Mesendoderm (in vitro differentiated cells): ENCODE results near the gene SLC25A34.

Experiments used
- DNase-seq: peaks from one replicate; pipeline ENCODE4 v3.0.0; 2013
- H2AK5ac ChIP-seq: 2 replicates; pipeline ENCODE4 v1.6.1; 2013; ENCODE audit warnings: low read length, inconsistent platforms
- H2BK120ac ChIP-seq: 2 replicates; pipeline ENCODE4 v1.6.1; 2013; ENCODE audit warnings: low read depth, mild to moderate bottlenecking, low read length, moderate library complexity, mixed read lengths
- H2BK15ac ChIP-seq: replicated peaks from 2 replicates; pipeline ENCODE4 v1.6.1; 2013; ENCODE audit warnings: low read depth, mild to moderate bottlenecking, moderate library complexity
- H2BK5ac ChIP-seq: 2 replicates; pipeline ENCODE4 v1.6.1; 2013; ENCODE audit warnings: low read length, inconsistent platforms
- H3K18ac ChIP-seq: 2 replicates; pipeline ENCODE4 v1.6.1; 2013; ENCODE audit warnings: mild to moderate bottlenecking, low read length, mixed read lengths
- H3K23ac ChIP-seq: one replicate; pipeline ENCODE4 v1.6.1; 2013; ENCODE audit warnings: low read length
- H3K27ac ChIP-seq: 2 replicates; pipeline ENCODE4 v1.5.1; 2013; ENCODE audit warnings: low read depth, mild to moderate bottlenecking, inconsistent platforms, low read length, moderate library complexity
- H3K27me3 ChIP-seq: 2 replicates; pipeline ENCODE4 v1.6.1; 2013; ENCODE audit warnings: low read length, control low read depth, mild to moderate bottlenecking, inconsistent platforms; ENCODE audit not compliant: insufficient read depth, poor library complexity
- H3K36me3 ChIP-seq: 2 replicates; pipeline ENCODE4 v1.6.1; 2013; ENCODE audit warnings: low read length, inconsistent platforms; ENCODE audit not compliant: control insufficient read depth, insufficient read depth
- H3K4ac ChIP-seq: one replicate; pipeline ENCODE4 v1.6.1; 2013; ENCODE audit warnings: low read depth, mild to moderate bottlenecking, low read length, moderate library complexity
- H3K4me1 ChIP-seq: 2 replicates; pipeline ENCODE4 v1.6.1; 2013; ENCODE audit warnings: low read depth, low read length, inconsistent platforms; ENCODE audit not compliant: control insufficient read depth
- H3K4me2 ChIP-seq: 2 replicates; pipeline ENCODE4 v1.6.1; 2013; ENCODE audit warnings: low read length
- H3K4me3 ChIP-seq: 2 replicates; pipeline ENCODE4 v1.5.1; 2013; ENCODE audit warnings: mild to moderate bottlenecking, low read length
- H3K56ac ChIP-seq: one replicate; pipeline ENCODE4 v1.6.1; 2013; ENCODE audit warnings: low read length
- H3K79me1 ChIP-seq: 2 replicates; pipeline ENCODE4 v1.6.1; 2013; ENCODE audit warnings: low read length, inconsistent platforms
- H3K79me2 ChIP-seq: 2 replicates; pipeline ENCODE4 v1.6.1; 2013; ENCODE audit warnings: mild to moderate bottlenecking, low read length; ENCODE audit not compliant: control insufficient read depth, insufficient read depth
- H3K9ac ChIP-seq: 2 replicates; pipeline ENCODE4 v1.6.1; 2013; ENCODE audit warnings: low read length, inconsistent platforms
- H4K5ac ChIP-seq: one replicate; pipeline ENCODE4 v1.6.1; 2013; ENCODE audit warnings: low read length
- H4K8ac ChIP-seq: one replicate; pipeline ENCODE4 v1.6.1; 2013; ENCODE audit warnings: low read depth, mild to moderate bottlenecking, control low read depth, low read length, moderate library complexity
- WGBS: extraction: QIAGEN DNeasy Blood & Tissue Kit; methylation state at CpG from one replicate; pipeline ENCODE4 v1.1.7; 2013; ENCODE audit warnings: low lambda C conversion rate, missing lambda C conversion rate; ENCODE audit not compliant: insufficient coverage; ENCODE audit errors: extremely low coverage; 5-methylcytosine and 5-hydroxymethylcytosine counted together

Gene SLC25A34

DNA sequence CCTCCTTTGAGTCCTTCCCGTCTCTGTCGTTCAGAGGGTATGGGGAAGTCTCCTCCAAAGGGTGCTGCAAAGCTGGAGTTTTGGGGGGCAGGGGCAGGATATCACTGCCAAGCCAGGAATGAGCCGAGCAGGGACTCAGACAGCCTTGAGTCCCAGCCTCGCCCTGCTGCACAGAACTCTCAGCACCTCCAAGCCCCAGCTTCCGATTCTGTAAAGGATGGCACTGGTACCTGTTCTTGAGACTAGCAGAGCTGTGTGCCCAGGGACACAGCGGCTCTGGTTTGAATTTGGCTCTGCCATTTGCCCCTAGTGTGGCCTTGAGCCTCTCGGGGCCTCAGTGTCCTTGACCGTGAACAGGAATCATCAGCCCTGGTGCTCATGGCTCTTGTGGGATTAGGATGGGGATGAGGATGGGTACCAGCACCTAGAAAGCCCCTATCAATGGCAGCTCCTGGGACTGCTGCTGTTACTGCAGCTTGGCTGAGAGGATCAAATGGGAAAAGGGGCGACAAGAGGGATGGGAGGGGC is 21.0 kb downstream of the SLC25A34 start:
- no CpG with 5 or more reads among the region's 9 CpGs for WGBS
- DNase-seq = no peak
- H3K27me3 ChIP-seq = no peaks in the 10 kb centered on the region

DNA sequence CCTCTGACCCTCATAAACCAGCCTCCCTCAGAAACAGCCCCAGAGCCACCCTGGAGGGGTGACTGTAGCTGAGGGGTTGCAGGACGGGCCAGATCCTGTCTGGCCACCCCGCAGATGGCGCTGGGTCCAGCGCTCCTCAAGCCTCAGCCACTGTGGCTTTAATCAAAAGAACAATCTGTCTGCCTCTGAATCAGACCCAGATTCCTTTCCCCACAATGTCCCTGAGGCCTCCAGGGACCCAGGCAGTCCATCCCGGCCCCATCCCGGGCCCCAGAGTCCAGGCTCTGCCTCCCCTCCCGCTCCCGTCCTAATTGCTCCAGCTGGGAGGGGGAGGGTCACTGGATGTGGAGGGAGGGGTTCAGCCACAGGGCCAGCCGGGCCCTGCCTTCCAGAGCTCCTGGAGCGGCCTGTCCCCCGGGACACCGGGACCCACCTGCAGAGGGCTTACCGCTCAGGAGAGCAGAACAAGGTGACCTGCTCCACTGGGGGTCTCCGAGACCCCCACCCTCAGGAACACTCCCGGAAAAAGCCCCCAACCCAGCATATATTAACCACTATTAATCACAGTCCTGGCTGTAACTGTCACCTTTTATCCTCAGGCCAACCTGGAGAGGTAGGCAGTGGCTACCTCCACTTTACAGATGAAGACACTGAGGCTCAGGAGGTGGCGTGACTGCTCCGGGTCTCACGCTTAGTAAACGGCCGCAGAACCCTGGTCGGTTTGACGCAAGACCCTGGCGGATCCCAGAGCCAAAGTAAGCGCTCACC is 21.7 kb downstream of the SLC25A34 start:
- Histone ChIP-seq H3K27ac (no peak overlapping the region), H3K18ac (peak overlapping the region; percentile 98), H3K9ac (peak overlapping the region; percentile 79), H3K56ac (peak overlapping the region; percentile 80), H3K4me1 (peaks cover 10% of the 10 kb centered on the region), H4K5ac (no peak overlapping the region), H3K27me3 (no peaks in the 10 kb centered on the region), H3K79me1 (peaks cover 9% of the 10 kb centered on the region), H2BK15ac (peak overlapping the region; percentile 76), H3K36me3 (no peaks in the 10 kb centered on the region), H3K4ac (peak overlapping the region; percentile 1), H2AK5ac (no peak overlapping the region), H4K8ac (no peak overlapping the region), H3K79me2 (peaks cover 31% of the 10 kb centered on the region), H2BK5ac (no peak overlapping the region), H3K4me2 (peak overlapping the region; percentile 70), H2BK120ac (no peak overlapping the region), H3K4me3 (peak overlapping the region; percentile 51), H3K23ac (no peak overlapping the region)
- no CpG with 5 or more reads among the region's 24 CpGs for WGBS
- DNase-seq = peak; percentile 81

More for the DNA sequence above, 21.0 kb downstream of the SLC25A34 start:
- H4K8ac ChIP-seq = no peak overlapping the region
- H3K9ac ChIP-seq = no peak overlapping the region
- peaks cover 7% of the 10 kb centered on the region for H3K79me1 ChIP-seq
- peaks cover 26% of the 10 kb centered on the region for H3K79me2 ChIP-seq
- no peak overlapping the region for H2BK15ac ChIP-seq
- H2BK120ac ChIP-seq = no peak overlapping the region
- no peak overlapping the region for H3K18ac ChIP-seq
- H3K23ac ChIP-seq = peak overlapping the region; percentile 7
- H3K4me2 ChIP-seq = no peak overlapping the region
- H3K4ac ChIP-seq = no peak overlapping the region
- H4K5ac ChIP-seq = no peak overlapping the region
- H2BK5ac ChIP-seq = no peak overlapping the region
- no peak overlapping the region for H3K4me3 ChIP-seq
- no peaks in the 10 kb centered on the region for H3K36me3 ChIP-seq
- H3K4me1 ChIP-seq = peaks cover 10% of the 10 kb centered on the region
- no peak overlapping the region for H2AK5ac ChIP-seq
- H3K27ac ChIP-seq = no peak overlapping the region
- H3K56ac ChIP-seq = peak overlapping the region; percentile 80

GRCh38 chr1:15758343-15758931 is 22.4 kb downstream of the SLC25A34 start, which contains the start of gene FBLIM1:
Gene FBLIM1 (plus strand): TSS chr1:15758795. CDS start chr1:15764984, 6,189 bp downstream.
- peak within 1 kb of the TSS; percentile 98 for H3K9ac ChIP-seq
- peak within 1 kb of the TSS; percentile 89 for H2BK120ac ChIP-seq
- no CpG with 5 or more reads among the region's 58 CpGs for WGBS
- peak within 1 kb of the TSS; percentile 97 for H3K4ac ChIP-seq
- H3K79me1 ChIP-seq = peaks cover 9% of the 10 kb centered on the region
- peak within 1 kb of the TSS; percentile 97 for H3K23ac ChIP-seq
- peaks cover 10% of the 10 kb centered on the region for H3K4me1 ChIP-seq
- peak within 1 kb of the TSS; percentile 88 for H3K27ac ChIP-seq
- H3K36me3 ChIP-seq = no peaks in the 10 kb centered on the region
- H2BK5ac ChIP-seq = no peak within 1 kb of the TSS
- no peaks in the 10 kb centered on the region for H3K27me3 ChIP-seq
- peak within 1 kb of the TSS; percentile 3 for H4K8ac ChIP-seq
- H2AK5ac ChIP-seq = no peak within 1 kb of the TSS
- H3K56ac ChIP-seq = peak within 1 kb of the TSS; percentile 86
- H4K5ac ChIP-seq = no peak within 1 kb of the TSS
- H2BK15ac ChIP-seq = peak within 1 kb of the TSS; percentile 76
- DNase-seq = peak; percentile 74
- H3K79me2 ChIP-seq = peaks cover 32% of the 10 kb centered on the region
- peak within 1 kb of the TSS; percentile 98 for H3K18ac ChIP-seq
- peak within 1 kb of the TSS; percentile 70 for H3K4me2 ChIP-seq
- peak within 1 kb of the TSS; percentile 74 for H3K4me3 ChIP-seq

DNA sequence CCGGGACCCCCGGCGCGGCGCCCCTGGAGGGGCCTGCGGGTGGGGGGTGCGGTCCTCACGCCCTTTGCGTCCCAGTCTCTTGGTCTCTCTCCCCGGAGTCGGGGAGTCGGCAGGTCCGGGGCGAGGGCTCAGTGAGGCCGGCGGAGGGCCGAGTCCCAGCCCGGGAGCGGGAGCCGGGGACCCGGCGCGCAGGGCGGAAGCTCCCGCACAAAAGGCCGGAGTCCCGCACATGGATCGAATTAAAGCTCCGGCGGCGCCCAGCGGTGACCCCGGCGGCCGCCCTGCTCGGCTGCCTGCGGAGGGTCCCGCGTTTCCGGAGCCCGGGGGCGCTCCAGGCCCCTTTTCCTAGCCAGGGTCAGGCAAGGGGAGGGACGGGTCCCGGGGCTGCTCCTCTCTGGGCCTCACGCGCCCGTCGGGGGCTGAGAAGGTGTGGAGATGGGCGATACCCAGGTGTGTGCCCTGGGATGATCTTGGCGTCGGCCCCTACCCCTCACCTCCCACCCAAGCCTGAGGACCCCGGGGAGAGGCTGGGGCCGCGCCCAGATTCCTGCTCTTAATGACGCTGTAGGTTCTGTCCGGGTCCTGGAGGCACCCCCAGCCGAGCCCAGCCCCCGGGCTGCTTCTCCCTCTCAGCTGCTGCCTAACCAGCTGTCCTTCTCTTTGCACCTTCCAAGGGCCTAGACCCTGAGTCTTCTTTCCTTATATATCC is 23.0 kb downstream of the SLC25A34 start:
- H2AK5ac ChIP-seq = no peak overlapping the region
- H3K23ac ChIP-seq = peak overlapping the region; percentile 97
- no peak overlapping the region for H2BK15ac ChIP-seq
- peak overlapping the region; percentile 53 for H3K4me2 ChIP-seq
- H3K27me3 ChIP-seq = no peaks in the 10 kb centered on the region
- peak overlapping the region; percentile 89 for H2BK120ac ChIP-seq
- H3K4me3 ChIP-seq = peak overlapping the region; percentile 74
- H3K27ac ChIP-seq = peak overlapping the region; percentile 88
- H3K36me3 ChIP-seq = peaks cover 3% of the 10 kb centered on the region
- H3K9ac ChIP-seq = peak overlapping the region; percentile 98
- H3K56ac ChIP-seq = peak overlapping the region; percentile 86
- DNase-seq = no peak
- H3K79me1 ChIP-seq = peaks cover 13% of the 10 kb centered on the region
- peaks cover 35% of the 10 kb centered on the region for H3K79me2 ChIP-seq
- H2BK5ac ChIP-seq = no peak overlapping the region
- peak overlapping the region; percentile 98 for H3K18ac ChIP-seq
- no CpG with 5 or more reads among the region's 58 CpGs for WGBS
- H4K5ac ChIP-seq = no peak overlapping the region
- H3K4me1 ChIP-seq = peaks cover 11% of the 10 kb centered on the region
- peak overlapping the region; percentile 97 for H3K4ac ChIP-seq
- H4K8ac ChIP-seq = peak overlapping the region; percentile 3

GRCh38 chr1:15760520-15761211 is 24.6 kb downstream of the SLC25A34 start:
- Histone ChIP-seq H4K8ac (no peak overlapping the region), H4K5ac (no peak overlapping the region), H3K4me3 (peak overlapping the region; percentile 16), H3K27me3 (no peaks in the 10 kb centered on the region), H3K23ac (no peak overlapping the region), H3K79me2 (peaks cover 44% of the 10 kb centered on the region), H3K79me1 (peaks cover 18% of the 10 kb centered on the region), H3K4ac (no peak overlapping the region), H2BK120ac (no peak overlapping the region), H3K18ac (no peak overlapping the region), H2BK15ac (no peak overlapping the region), H3K4me2 (peak overlapping the region; percentile 53), H3K56ac (peak overlapping the region; percentile 90), H3K27ac (peak overlapping the region; percentile 1), H2BK5ac (peak overlapping the region; percentile 70), H3K4me1 (peaks cover 12% of the 10 kb centered on the region), H3K36me3 (peaks cover 14% of the 10 kb centered on the region), H3K9ac (peak overlapping the region; percentile 67), H2AK5ac (peak overlapping the region; percentile 48)
- peak; percentile 86 for DNase-seq
- WGBS = no CpG with 5 or more reads among the region's 12 CpGs
